GM18951 (cell line): Measurements from ENCODE around the gene PLOD2.

Experiments
- POLR2A ChIP-seq: IDR thresholded peaks from 4 replicates; pipeline ENCODE4 v1.6.1; 2011; ENCODE audit warnings: mild to moderate bottlenecking; ENCODE audit not compliant: insufficient read length, insufficient read depth; ENCODE audit errors: extremely low read depth
- in situ Hi-C: fragments of 300-500 bp; cut with MboI; formaldehyde crosslinking; loops from one replicate; pipeline ENCODE4 v1.12.0; 2022; ENCODE audit warnings: low sequenced_read_pairs, mixed read lengths, inconsistent platforms; ENCODE audit not compliant: unreplicated experiment

The PLOD2 gene

GRCh38 chr3:146058241-146058640, 102.7 kb downstream of the PLOD2 start:
- in situ Hi-C loops, result loop anchor here (25.0 kb wide), 1 partner anchor 529 kb away; no protein-coding TSS in a partner anchor
- TF ChIP-seq POLR2A, result no peak

- TF ChIP-seq POLR2A, result no peak
- in situ Hi-C loops, result loop anchor here (25.0 kb wide), 1 partner anchor 534 kb away; no protein-coding TSS in a partner anchor
Observed at GRCh38 chr3:146052791-146053310, 108.1 kb downstream of the PLOD2 start.

- TF ChIP-seq POLR2A, result no peak
- in situ Hi-C loops, result loop anchor here (25.0 kb wide), 1 partner anchor 535 kb away; no protein-coding TSS in a partner anchor
Observed at GRCh38 chr3:146052056-146052790, 108.8 kb downstream of the PLOD2 start.

- no peak for TF ChIP-seq POLR2A
- in situ Hi-C loops, result loop anchor here (25.0 kb wide), 1 partner anchor 537 kb away; no protein-coding TSS in a partner anchor
Observed at GRCh38 chr3:146050691-146051090, 110.3 kb downstream of the PLOD2 start.

- in situ Hi-C loops, result no loop called here
- TF ChIP-seq POLR2A, result no peak
Observed at GRCh38 chr3:146047485-146047884, 113.5 kb downstream of the PLOD2 start.

GRCh38 chr3:146044046-146044445, 116.9 kb downstream of the PLOD2 start:
- no peak for TF ChIP-seq POLR2A
- in situ Hi-C loops, result no loop called here

- no peak for TF ChIP-seq POLR2A
- in situ Hi-C loops, result no loop called here
Observed at GRCh38 chr3:146040630-146041029, 120.4 kb downstream of the PLOD2 start.

- in situ Hi-C loops, result no loop called here
- TF ChIP-seq POLR2A, result no peak
Observed at GRCh38 chr3:146037697-146038096, 123.3 kb downstream of the PLOD2 start.

- in situ Hi-C loops, result no loop called here
- TF ChIP-seq POLR2A, result no peak
Observed at GRCh38 chr3:146036281-146036680, 124.7 kb downstream of the PLOD2 start.

- in situ Hi-C loops, result no loop called here
- no peak for TF ChIP-seq POLR2A
Observed at GRCh38 chr3:146035366-146035765, 125.6 kb downstream of the PLOD2 start.

GRCh38 chr3:146033950-146034349, 127.0 kb downstream of the PLOD2 start:
- in situ Hi-C loops, result no loop called here
- no peak for TF ChIP-seq POLR2A

- in situ Hi-C loops, result no loop called here
- no peak for TF ChIP-seq POLR2A
Observed at GRCh38 chr3:146026547-146026946, 134.4 kb downstream of the PLOD2 start.

- in situ Hi-C loops, result no loop called here
- no peak for TF ChIP-seq POLR2A
Observed at GRCh38 chr3:146024260-146024659, 136.7 kb downstream of the PLOD2 start.

GRCh38 chr3:146020969-146021368, 140.0 kb downstream of the PLOD2 start:
- in situ Hi-C loops, result no loop called here
- TF ChIP-seq POLR2A, result no peak
